ENCODE measurements around the gene KRTAP15-1.

Gene KRTAP15-1, protein sequence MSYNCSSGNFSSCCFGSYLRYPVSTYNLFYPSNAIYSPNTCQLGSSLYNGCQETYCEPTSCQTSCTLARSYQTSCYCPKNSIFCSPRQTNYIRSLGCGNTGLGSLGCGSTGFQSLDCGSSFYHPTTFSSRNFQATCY

GRCh38 chr21:30439975-30440374 is at the start of gene KRTAP15-1:
KRTAP15-1 (plus strand) TSS chr21:30440275; CDS start chr21:30440328, 53 bp downstream.
- H3K27ac ChIP-seq: no peak within 1 kb of the TSS
- no peak for TF ChIP-seq CTCF (IDR thresholded peaks at IDR 0.05)

- no peak overlapping the region for H3K27ac ChIP-seq
- TF ChIP-seq ZFX (IDR thresholded peaks at IDR 0.05; ENCODE audit: borderline replicate concordance) (no peak), CTCF (IDR thresholded peaks at IDR 0.05) (no peak)
Observed at GRCh38 chr21:30391492-30392025, 48.5 kb upstream of the KRTAP15-1 start.

GRCh38 chr21:30395731-30396130 is 44.3 kb upstream of the KRTAP15-1 start, which contains the start of gene KRTAP13-1:
KRTAP13-1 (plus strand) TSS chr21:30396031; CDS start chr21:30396087, 56 bp downstream.
- no peak within 1 kb of the TSS for H3K27ac ChIP-seq
- no peak for TF ChIP-seq CTCF (IDR thresholded peaks at IDR 0.05)
- no peak for TF ChIP-seq ZFX (IDR thresholded peaks at IDR 0.05; ENCODE audit: borderline replicate concordance)

GRCh38 chr21:30408782-30409494 is 31.1 kb upstream of the KRTAP15-1 start:
- no peak overlapping the region for H3K27ac ChIP-seq
- TF ChIP-seq ZFX (IDR thresholded peaks at IDR 0.05; ENCODE audit: borderline replicate concordance) (no peak), CTCF (IDR thresholded peaks at IDR 0.05) (peak; percentile 94)

- no peak overlapping the region for H3K27ac ChIP-seq
- TF ChIP-seq CTCF (IDR thresholded peaks at IDR 0.05): no peak
- no peak for TF ChIP-seq ZFX (IDR thresholded peaks at IDR 0.05; ENCODE audit: borderline replicate concordance)
Observed at GRCh38 chr21:30415993-30416392, 24.1 kb upstream of the KRTAP15-1 start.

- TF ChIP-seq CTCF (IDR thresholded peaks at IDR 0.05) (no peak), ZFX (IDR thresholded peaks at IDR 0.05; ENCODE audit: borderline replicate concordance) (no peak)
- no peak within 1 kb of the TSS for H3K27ac ChIP-seq
Observed at GRCh38 chr21:30425826-30426225, 14.2 kb upstream of the KRTAP15-1 start, which contains the start of gene KRTAP13-3. KRTAP13-3 (minus strand) TSS chr21:30425926; CDS start chr21:30425912, 14 bp downstream.

DNA sequence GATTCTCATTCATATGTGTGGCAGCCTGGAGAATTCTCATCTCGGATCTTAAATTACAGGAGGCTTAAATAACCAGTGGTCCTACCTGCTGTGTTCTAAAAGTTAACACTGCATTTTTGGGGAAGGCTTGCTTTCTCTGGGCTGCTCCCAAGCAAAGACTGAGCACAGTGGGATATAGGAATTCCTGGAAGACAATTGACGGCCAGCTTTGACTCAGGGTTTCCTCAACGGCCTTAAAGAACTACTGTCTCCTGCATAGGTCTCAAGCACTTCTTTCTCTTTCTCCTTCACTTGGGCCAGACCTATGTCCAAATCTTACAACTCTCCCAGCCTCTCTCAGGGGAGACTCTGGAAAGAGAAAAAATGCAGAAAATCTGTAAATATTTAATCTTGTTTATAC is 13.3 kb upstream of the KRTAP15-1 start:
- no peak overlapping the region for H3K27ac ChIP-seq
- TF ChIP-seq CTCF (IDR thresholded peaks at IDR 0.05) (no peak), ZFX (IDR thresholded peaks at IDR 0.05; ENCODE audit: borderline replicate concordance) (no peak)
